VCaP (cell line): ENCODE results near the gene KCMF1.
A peak's percentile ranks its signal among the peaks of the same experiment; 100 is the strongest.

ENCODE experiments used
- H3K27ac ChIP-seq: fragments of 450-650 bp; 2 replicates; pipeline ENCODE4 v1.5.1; 2017
- TF ChIP-seq, protein P1 (sequence below): fragments of 450-650 bp; conservative IDR thresholded peaks from 2 replicates; pipeline ENCODE4 v1.5.1; 2017; ENCODE audit warnings: mild to moderate bottlenecking, moderate library complexity

Gene KCMF1

DNA sequence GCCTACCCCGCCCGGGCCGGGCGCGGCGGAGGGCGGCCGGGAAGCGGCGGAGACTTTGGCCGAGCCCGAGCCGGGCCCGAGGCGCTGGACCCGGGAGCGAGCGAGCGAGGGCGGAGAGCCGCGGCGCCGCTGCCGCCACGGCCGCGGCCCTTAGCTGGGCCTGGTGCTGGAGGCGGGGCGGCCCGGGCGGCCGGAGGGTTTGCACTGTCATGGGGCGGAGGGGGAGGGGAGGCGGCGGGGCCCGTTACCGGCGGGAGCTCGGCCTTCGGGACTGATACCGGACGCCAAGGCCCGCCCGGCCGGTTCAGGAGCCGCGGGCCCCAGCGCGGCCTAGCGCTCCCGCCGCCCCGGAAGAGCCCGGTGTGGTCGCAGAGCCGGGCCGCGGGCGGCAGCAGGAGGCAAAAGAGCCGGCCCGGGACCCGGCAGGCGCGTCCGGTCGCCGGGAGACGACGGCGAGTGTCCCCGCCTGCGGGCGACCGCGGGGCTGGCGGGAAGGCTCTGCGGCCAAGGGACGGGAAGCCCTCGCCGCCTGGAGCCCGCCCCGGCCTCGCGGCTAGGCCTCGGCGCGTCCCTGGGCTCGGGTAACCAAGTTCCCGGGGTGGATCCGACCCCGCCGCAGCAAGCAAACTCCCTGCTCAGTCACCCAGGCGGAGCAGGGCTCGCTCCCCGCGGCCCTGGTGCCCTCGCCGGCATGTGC, 697 bp downstream of the KCMF1 start:
- H3K27ac ChIP-seq: peak overlapping the region; percentile 96
- TF ChIP-seq, protein P1, sequence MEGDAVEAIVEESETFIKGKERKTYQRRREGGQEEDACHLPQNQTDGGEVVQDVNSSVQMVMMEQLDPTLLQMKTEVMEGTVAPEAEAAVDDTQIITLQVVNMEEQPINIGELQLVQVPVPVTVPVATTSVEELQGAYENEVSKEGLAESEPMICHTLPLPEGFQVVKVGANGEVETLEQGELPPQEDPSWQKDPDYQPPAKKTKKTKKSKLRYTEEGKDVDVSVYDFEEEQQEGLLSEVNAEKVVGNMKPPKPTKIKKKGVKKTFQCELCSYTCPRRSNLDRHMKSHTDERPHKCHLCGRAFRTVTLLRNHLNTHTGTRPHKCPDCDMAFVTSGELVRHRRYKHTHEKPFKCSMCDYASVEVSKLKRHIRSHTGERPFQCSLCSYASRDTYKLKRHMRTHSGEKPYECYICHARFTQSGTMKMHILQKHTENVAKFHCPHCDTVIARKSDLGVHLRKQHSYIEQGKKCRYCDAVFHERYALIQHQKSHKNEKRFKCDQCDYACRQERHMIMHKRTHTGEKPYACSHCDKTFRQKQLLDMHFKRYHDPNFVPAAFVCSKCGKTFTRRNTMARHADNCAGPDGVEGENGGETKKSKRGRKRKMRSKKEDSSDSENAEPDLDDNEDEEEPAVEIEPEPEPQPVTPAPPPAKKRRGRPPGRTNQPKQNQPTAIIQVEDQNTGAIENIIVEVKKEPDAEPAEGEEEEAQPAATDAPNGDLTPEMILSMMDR: no peak

DNA sequence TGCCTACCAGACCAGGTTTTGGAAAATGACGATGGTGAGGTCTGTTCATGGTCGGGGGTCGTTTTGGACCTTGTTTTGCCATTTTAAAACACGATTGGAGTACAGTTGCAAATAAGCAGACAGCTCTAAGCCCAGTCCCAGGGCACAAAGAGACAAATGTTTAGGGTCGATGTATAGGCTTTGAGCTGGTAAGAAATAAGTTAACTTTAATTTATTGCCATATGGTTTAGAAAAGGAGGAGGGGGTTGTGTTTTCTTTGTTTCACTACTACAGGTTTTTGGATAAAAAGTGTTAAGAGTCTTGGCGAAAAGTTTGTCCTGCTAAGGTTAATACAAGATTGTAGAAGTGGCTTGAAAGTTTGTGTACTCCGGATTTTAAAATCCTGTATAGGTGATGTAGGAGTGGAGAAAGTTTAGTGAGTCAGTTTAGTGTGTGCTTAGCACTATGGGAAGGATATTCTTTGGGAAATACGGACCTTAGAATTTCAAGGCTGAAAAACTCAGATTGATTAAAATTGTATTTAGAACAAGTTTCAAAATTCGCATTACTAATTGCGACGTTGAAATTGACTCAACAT, 1.3 kb downstream of the KCMF1 start:
- H3K27ac ChIP-seq: peak overlapping the region; percentile 96
- TF ChIP-seq, protein P1: no peak

DNA sequence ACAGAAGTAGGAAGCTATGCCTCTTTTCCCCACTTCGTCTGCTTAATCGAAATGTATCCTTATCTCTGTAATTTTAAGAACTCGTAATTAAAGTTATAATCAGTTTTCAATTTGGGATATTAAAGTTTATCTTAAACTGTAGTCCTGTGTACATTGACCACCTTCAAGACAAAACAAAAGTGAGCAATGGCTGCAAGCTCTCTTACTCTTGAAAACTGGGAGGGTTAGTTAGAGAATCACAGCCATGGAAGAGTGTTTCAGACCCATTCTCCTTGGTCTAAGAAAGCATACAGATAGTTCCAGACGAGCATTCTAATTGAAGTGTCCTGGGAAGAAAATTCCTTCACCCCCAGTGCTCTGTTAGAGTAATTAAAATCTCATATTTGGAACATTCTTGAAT, 2.0 kb downstream of the KCMF1 start:
- H3K27ac ChIP-seq: peak overlapping the region; percentile 96
- TF ChIP-seq, protein P1: no peak

GRCh38 chr2:84980263-84980983, 9.5 kb downstream of the KCMF1 start:
- no peak overlapping the region for H3K27ac ChIP-seq

GRCh38 chr2:84986018-84986417, 15.1 kb downstream of the KCMF1 start:
- no peak overlapping the region for H3K27ac ChIP-seq
- TF ChIP-seq, protein P1: no peak

More at GRCh38 chr2:84980263-84980983, 9.5 kb downstream of the KCMF1 start:
- TF ChIP-seq, protein P1: no peak

DNA sequence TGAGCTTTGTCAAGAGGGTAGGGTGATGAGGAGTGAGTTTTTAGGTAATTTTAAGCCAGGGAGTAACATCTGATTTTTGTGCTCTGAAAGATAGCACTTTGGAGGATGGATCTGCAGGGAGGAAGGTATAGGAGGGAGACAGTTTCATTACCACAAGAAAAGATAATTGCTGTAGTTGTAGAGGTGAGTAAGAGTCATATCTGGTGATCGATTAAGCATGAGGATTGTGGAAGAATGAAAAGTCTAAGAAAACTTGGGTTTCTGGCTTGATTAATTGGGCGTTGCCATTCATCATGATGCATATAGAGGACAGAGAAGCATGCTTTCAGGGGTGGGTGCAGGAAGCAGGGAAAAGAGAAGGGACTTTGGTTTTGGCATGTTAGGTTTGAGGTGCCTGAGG, 18.5 kb downstream of the KCMF1 start:
- TF ChIP-seq, protein P1: no peak
- no peak overlapping the region for H3K27ac ChIP-seq

GRCh38 chr2:84989927-84990326, 19.0 kb downstream of the KCMF1 start:
- H3K27ac ChIP-seq: no peak overlapping the region
- TF ChIP-seq, protein P1: no peak
